ENCODE results near the gene UTS2R.

- TF ChIP-seq POLR2A (IDR thresholded peaks at IDR 0.05; ENCODE audit: low read length) (no peak), GATA1 (IDR thresholded peaks at IDR 0.05; ENCODE audit: low read depth, low read length) (no peak)
Observed at GRCh38 chr17:82327289-82327688, 44.3 kb upstream of the UTS2R start.

Measured in erythroblast (primary cell).